Tibial artery (tissue), 4 donors: Measurements from ENCODE around the gene RCC1.
A peak's percentile ranks its signal among the peaks of the same experiment; 100 is the strongest.
"Not testable (repeated sequence)": the region's sequence is repeated elsewhere in the genome, so short reads cannot be mapped to it uniquely, and the experiment has no call there.

Experiments used
- DNase-seq, 2 donors: peaks; one replicate each; pipeline ENCODE4 v3.0.0-alpha.2; 2019
- H3K27ac ChIP-seq, 2 donors: fragments of 200-600 bp; sonication (generic) in 1 of 2; 1 replicate in 1 of 2; 2 replicates in 1 of 2; pipeline ENCODE4 v1.5.1; 2018 to 2019; ENCODE audit warnings: mild to moderate bottlenecking in 1 of 2
- H3K27me3 ChIP-seq, 2 donors: fragments of 200-600 bp; sonication (generic) in 1 of 2; one replicate each; pipeline versions ENCODE4 v1.5.1 to v1.6.0; 2016 to 2019
- H3K36me3 ChIP-seq, 3 donors: fragments of 200-600 bp; sonication (generic) in 2 of 3; one replicate each; pipeline ENCODE4 v1.5.1; 2016 to 2019; ENCODE audit warnings: mild to moderate bottlenecking in 2 of 3
- H3K4me1 ChIP-seq, 4 donors: fragments of 200-600 bp; sonication (generic) in 2 of 4; 1 replicate in 3 of 4; 2 replicates in 1 of 4; pipeline ENCODE4 v1.5.1; 2016 to 2019
- H3K4me3 ChIP-seq, 2 donors: fragments of 200-600 bp; sonication (generic) in 1 of 2; 1 replicate in 1 of 2; 2 replicates in 1 of 2; pipeline ENCODE4 v1.5.1; 2018 to 2019; ENCODE audit warnings: mild to moderate bottlenecking in 2 of 2
- H3K9me3 ChIP-seq, 3 donors: fragments of 200-600 bp; sonication (generic) in 1 of 3; one replicate each; pipeline ENCODE4 v1.5.1; 2016 to 2019
- CTCF ChIP-seq, 2 experiments: fragments of 200-600 bp in 1 of 2; fragments of 450-650 bp in 1 of 2; IDR thresholded peaks; one replicate each; pipeline ENCODE4 v1.5.1; 2017 to 2019; ENCODE audit warnings: antibody characterized with exemption in 2 of 2, mild to moderate bottlenecking in 1 of 2, moderate library complexity in 1 of 2
- intact Hi-C: fragments of 100-400 bp; cut with DNase I; formaldehyde crosslinking; loops from one replicate; pipeline ENCODE4 v1.15.0; 2023; ENCODE audit warnings: low total_unique reads

The RCC1 gene

GRCh38 chr1:28578696-28579218 lies 72.9 kb downstream of the RCC1 start:
- Histone ChIP-seq H3K36me3 (peaks cover 34 to 65% (median 53%) of the 10 kb centered on the region in 3 donors), H3K4me3 (no peak overlapping the region), H3K9me3 (no peaks in the 10 kb centered on the region), H3K27ac (no peak overlapping the region), H3K4me1 (peaks cover 0 to 31% (median 16%) of the 10 kb centered on the region in 4 donors), H3K27me3 (no peaks in the 10 kb centered on the region)
- DNase-seq, result no peak
- no peak for TF ChIP-seq CTCF (IDR thresholded peaks at IDR 0.05)
- intact Hi-C loops, result no loop called here

GRCh38 chr1:28579401-28579800 lies 73.6 kb downstream of the RCC1 start:
- no peaks in the 10 kb centered on the region for H3K27me3 ChIP-seq
- intact Hi-C loops, result no loop called here
- H3K36me3 ChIP-seq, result peaks cover 33 to 58% (median 47%) of the 10 kb centered on the region in 3 donors
- peak overlapping the region in 1 of 2 donors; percentile 95 for H3K4me3 ChIP-seq
- no peak for DNase-seq
- H3K4me1 ChIP-seq, result peaks cover 0 to 31% (median 16%) of the 10 kb centered on the region in 4 donors
- no peaks in the 10 kb centered on the region for H3K9me3 ChIP-seq
- TF ChIP-seq CTCF (IDR thresholded peaks at IDR 0.05), result no peak
- peak overlapping the region in 1 of 2 donors; percentile 88 for H3K27ac ChIP-seq

DNA sequence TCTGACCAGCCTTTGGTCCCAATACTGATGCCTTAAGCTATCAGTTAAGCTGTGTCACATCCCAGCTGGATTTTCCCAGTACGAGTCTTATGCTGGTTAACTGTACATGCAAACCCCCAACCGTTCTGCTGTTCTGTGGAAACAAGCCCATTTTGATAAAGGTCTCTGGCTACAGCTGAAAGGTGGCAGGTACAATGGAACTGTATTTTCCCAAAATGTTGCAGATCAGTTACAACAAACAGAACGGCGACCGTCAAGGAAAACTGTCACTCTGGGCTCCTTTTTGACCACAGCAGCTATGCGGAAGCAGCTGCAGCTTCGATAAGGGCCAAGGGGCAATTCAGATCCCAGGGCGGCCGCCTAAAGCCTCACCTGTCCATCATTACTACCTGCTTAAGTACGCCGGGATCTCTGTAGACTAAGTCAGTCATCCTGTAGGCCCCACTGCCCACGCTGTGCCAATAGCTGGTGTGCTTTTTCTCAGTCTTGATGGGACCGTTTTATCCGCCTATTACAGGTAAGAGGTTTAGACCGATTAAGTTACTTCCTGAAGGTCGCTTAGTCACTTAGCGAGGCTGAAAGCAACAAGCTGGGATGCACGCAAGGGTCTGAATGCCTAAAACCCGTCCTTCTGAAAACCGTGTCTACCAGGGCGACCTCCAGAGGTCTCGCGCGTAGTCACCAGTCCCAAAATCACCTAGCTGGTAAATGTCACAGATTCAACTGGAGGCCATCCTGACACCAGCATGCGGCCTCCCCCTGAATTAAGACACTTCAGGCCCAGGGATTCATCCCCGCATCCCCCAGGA lies 75.1 kb downstream of the RCC1 start:
- TF ChIP-seq CTCF (IDR thresholded peaks at IDR 0.05), result no peak
- Histone ChIP-seq H3K27ac (peak overlapping the region; percentile 81 to 88), H3K9me3 (no peaks in the 10 kb centered on the region), H3K4me1 (peaks cover 0 to 31% (median 16%) of the 10 kb centered on the region in 4 donors), H3K27me3 (no peaks in the 10 kb centered on the region), H3K36me3 (peaks cover 33 to 43% (median 40%) of the 10 kb centered on the region in 3 donors), H3K4me3 (peak overlapping the region; percentile 87 to 95)
- intact Hi-C loops, result no loop called here
- DNase-seq, result peak in 1 of 2 donors; percentile 67

DNA sequence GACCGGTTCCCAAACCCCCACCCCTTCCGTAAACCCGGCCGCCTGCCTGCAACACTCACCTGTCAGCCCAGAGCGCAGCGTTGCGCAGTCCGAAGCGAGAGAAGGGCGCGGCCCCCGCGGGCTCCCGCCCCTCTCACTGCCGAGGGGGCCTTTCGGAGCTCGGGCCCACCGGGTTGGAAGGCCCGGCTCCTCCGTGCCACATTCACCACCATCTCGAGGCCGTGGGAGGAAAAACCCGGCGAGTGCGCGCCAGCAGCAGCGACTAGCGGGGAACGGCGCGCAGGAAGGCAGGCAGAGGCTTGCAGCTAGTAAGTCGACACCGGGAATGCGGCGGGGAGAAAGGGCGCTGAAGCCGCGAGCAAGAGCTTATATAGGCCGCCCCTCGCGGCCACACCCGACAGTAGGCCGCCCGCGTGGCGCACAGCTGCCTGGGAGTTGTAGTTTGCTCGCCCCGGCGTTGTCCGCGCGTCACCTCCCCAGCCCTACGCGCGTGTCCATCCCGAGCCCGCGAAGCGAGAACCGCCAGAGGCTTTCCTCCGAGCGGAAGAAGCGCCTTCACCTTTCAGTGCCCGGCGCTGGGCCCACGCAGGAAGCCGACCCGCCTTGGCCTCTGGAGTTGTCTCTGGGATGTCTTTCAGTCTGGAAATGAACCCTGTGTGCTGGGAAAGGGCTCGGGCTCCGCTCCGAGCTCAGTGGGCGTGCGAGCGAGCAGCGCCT lies 75.8 kb downstream of the RCC1 start:
- peak overlapping the region; percentile 87 to 95 for H3K4me3 ChIP-seq
- H3K27ac ChIP-seq, result peak overlapping the region; percentile 81 to 88
- DNase-seq, result peak; percentile 96 to 98
- TF ChIP-seq CTCF (IDR thresholded peaks at IDR 0.05), result peak in 1 of 2 experiments; percentile 45
- peaks cover 0 to 31% (median 16%) of the 10 kb centered on the region in 4 donors for H3K4me1 ChIP-seq
- H3K27me3 ChIP-seq, result no peaks in the 10 kb centered on the region
- H3K36me3 ChIP-seq, result peaks cover 30 to 35% (median 33%) of the 10 kb centered on the region in 3 donors
- intact Hi-C loops, result no loop called here
- H3K9me3 ChIP-seq, result no peaks in the 10 kb centered on the region

- H3K36me3 ChIP-seq, result peaks cover 25 to 30% (median 28%) of the 10 kb centered on the region in 3 donors
- peak in 1 of 2 donors; percentile 26 for DNase-seq
Measured at GRCh38 chr1:28582248-28582615, 76.4 kb downstream of the RCC1 start.

GRCh38 chr1:28586585-28587391 lies 80.9 kb downstream of the RCC1 start:
- H3K9me3 ChIP-seq, H3K4me3 ChIP-seq, H3K36me3 ChIP-seq, H3K27ac ChIP-seq, intact Hi-C loops, DNase-seq, H3K27me3 ChIP-seq: not testable (repeated sequence)
- peaks cover 0 to 11% (median 3%) of the 10 kb centered on the region in 4 donors for H3K4me1 ChIP-seq

More at GRCh38 chr1:28582248-28582615, 76.4 kb downstream of the RCC1 start:
- no peaks in the 10 kb centered on the region for H3K9me3 ChIP-seq
- TF ChIP-seq CTCF (IDR thresholded peaks at IDR 0.05), result no peak
- peak overlapping the region; percentile 87 to 95 for H3K4me3 ChIP-seq
- intact Hi-C loops, result no loop called here
- no peaks in the 10 kb centered on the region for H3K27me3 ChIP-seq
- peaks cover 0 to 31% (median 16%) of the 10 kb centered on the region in 4 donors for H3K4me1 ChIP-seq
- peak overlapping the region; percentile 81 to 88 for H3K27ac ChIP-seq
